Neural progenitor cell (in vitro differentiated cells): Measurements from ENCODE around the gene SEMA3E. TPM values are rescaled to one million over a fixed set of nuclear protein-coding genes. Genes with fewer than 3 reads are reported as not detected.
A peak's percentile ranks its signal among the peaks of the same experiment; 100 is the strongest.
"Not testable (repeated sequence)": the region's sequence is repeated elsewhere in the genome, so short reads cannot be mapped to it uniquely, and the experiment has no call there.

ENCODE experiments used
- DNase-seq: peaks from one replicate; pipeline ENCODE4 v3.0.0-alpha.2; 2016; ENCODE audit warnings: low spot score
- H2AFZ ChIP-seq: fragments of 200-600 bp; sonication (generic); replicated peaks from 2 replicates; pipeline ENCODE4 v1.6.1; 2016; ENCODE audit warnings: antibody characterized with exemption
- H3F3A ChIP-seq: fragments of 200-600 bp; sonication (generic); 2 replicates; pipeline ENCODE4 v1.6.1; 2016; ENCODE audit warnings: antibody characterized with exemption, low read depth
- H3K27ac ChIP-seq: fragments of 200-600 bp; sonication (generic); 2 replicates; pipeline ENCODE4 v1.5.1; 2016; ENCODE audit warnings: mild to moderate bottlenecking
- H3K27me3 ChIP-seq: fragments of 200-600 bp; sonication (generic); 2 replicates; pipeline ENCODE4 v1.6.1; 2016; ENCODE audit warnings: mild to moderate bottlenecking, moderate library complexity
- H3K36me3 ChIP-seq: fragments of 200-600 bp; sonication (generic); 2 replicates; pipeline ENCODE4 v1.5.1; 2016
- H3K4me1 ChIP-seq: fragments of 200-600 bp; sonication (generic); 2 replicates; pipeline ENCODE4 v1.6.1; 2016; ENCODE audit warnings: mixed run types
- H3K4me2 ChIP-seq: fragments of 200-600 bp; sonication (generic); 2 replicates; pipeline ENCODE4 v1.6.1; 2016
- H3K4me3 ChIP-seq: fragments of 200-600 bp; sonication (generic); 2 replicates; pipeline ENCODE4 v1.5.1; 2016
- H3K79me2 ChIP-seq: fragments of 200-600 bp; sonication (generic); 2 replicates; pipeline ENCODE4 v1.6.1; 2016; ENCODE audit warnings: low read depth
- H3K9ac ChIP-seq: fragments of 200-600 bp; sonication (generic); 2 replicates; pipeline ENCODE4 v1.6.1; 2016
- H3K9me3 ChIP-seq: fragments of 200-600 bp; sonication (generic); 2 replicates; pipeline ENCODE4 v1.5.1; 2016; ENCODE audit warnings: low read depth
- H4K20me1 ChIP-seq: fragments of 200-600 bp; sonication (generic); 2 replicates; pipeline ENCODE4 v1.6.1; 2016; ENCODE audit warnings: low read depth
- H3K27ac Mint-ChIP-seq: 3 replicates; pipeline ENCODE4 v1.8.0; 2021; ENCODE audit warnings: mixed read lengths
- H3K27me3 Mint-ChIP-seq: 2 replicates; pipeline ENCODE4 v1.8.0; 2022; ENCODE audit warnings: low read depth, mild to moderate bottlenecking, inconsistent platforms, moderate library complexity, mixed read lengths; ENCODE audit not compliant: insufficient read depth
- H3K36me3 Mint-ChIP-seq: 3 replicates; pipeline ENCODE4 v1.8.0; 2021; ENCODE audit warnings: mixed read lengths
- H3K4me1 Mint-ChIP-seq: 3 replicates; pipeline ENCODE4 v1.8.0; 2021; ENCODE audit warnings: mixed read lengths
- H3K4me3 Mint-ChIP-seq: 3 replicates; pipeline ENCODE4 v1.8.0; 2021; ENCODE audit warnings: mild to moderate bottlenecking, moderate library complexity, mixed read lengths
- H3K9me3 Mint-ChIP-seq: 3 replicates; pipeline ENCODE4 v1.8.0; 2020; ENCODE audit warnings: mixed read lengths
- EZH2 ChIP-seq: fragments of 200-600 bp; sonication (generic); IDR thresholded peaks from 2 replicates; pipeline ENCODE4 v1.6.1; 2017; ENCODE audit warnings: antibody characterized with exemption, mild to moderate bottlenecking, moderate library complexity
- EZH2phosphoT487 ChIP-seq: fragments of 200-600 bp; sonication (generic); IDR thresholded peaks from 2 replicates; pipeline ENCODE4 v1.6.1; 2017; ENCODE audit warnings: antibody characterized with exemption
- total RNA-seq: library from RNA; depleted of rRNA; stranded (reverse); fragments of >200 nt; gene quantifications from 2 replicates; pipeline ENCODE4 v1.2.3, GENCODE V29; 2015; ENCODE audit warnings: low replicate concordance
- TF ChIP-seq, protein P1 (sequence below): fragments of 200-600 bp; sonication (generic); IDR thresholded peaks from 2 replicates; pipeline ENCODE4 v1.5.1; 2017; ENCODE audit warnings: antibody characterized with exemption, mild to moderate bottlenecking

Gene SEMA3E
- total RNA-seq, 1 donor from 2014 or later: 5.5 TPM

DNA sequence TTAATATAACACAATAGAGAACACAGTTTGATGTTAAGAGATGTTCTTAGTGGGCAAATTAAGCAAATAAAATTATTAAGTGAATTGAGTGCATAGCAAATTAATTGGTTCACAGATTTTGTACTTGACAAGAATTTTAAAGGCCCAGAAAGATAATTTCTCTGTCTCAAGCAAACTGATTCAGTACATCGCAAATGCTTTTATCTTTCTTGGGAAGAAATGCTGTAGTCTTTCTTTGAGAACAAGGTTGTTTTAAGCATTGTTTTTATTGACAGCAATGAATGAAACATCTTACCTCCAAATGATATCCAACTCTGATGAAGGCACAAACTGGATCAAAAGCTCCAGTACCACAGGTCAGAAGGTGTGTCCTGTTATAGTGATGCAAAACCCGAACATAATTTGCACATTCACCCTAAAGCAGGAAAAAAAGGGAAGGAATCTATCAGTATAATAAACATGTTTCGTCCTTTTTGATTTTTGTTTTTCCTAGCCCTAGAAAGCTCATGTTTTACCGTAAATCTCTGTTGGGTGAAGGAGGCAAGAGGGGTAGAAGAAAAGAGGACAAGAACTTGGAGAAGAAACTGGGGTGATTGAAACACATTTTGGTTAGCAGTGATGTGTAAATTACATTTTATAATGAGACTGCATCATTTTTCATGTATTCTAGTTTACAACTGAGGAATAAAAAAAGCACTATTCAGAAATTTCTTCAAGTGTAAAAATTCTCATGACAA is 182.6 kb downstream of the SEMA3E start:
- no peaks in the 10 kb centered on the region for H3K27me3 ChIP-seq
- Mint-ChIP-seq H3K4me1 (peaks cover 12% of the 10 kb centered on the region), H3K4me3 (no peak overlapping the region), H3K9me3 (no peaks in the 10 kb centered on the region), H3K27me3 (peaks cover 7% of the 10 kb centered on the region), H3K36me3 (no peaks in the 10 kb centered on the region), H3K27ac (no peak overlapping the region)
- no peak for DNase-seq
- H3K4me2 ChIP-seq: no peak overlapping the region
- no peaks in the 10 kb centered on the region for H3K9me3 ChIP-seq
- H3F3A ChIP-seq: peaks cover 38% of the 10 kb centered on the region
- no peak overlapping the region for H3K4me3 ChIP-seq
- H2AFZ ChIP-seq: no peak overlapping the region
- H4K20me1 ChIP-seq: no peaks in the 10 kb centered on the region
- peak overlapping the region; percentile 64 for H3K27ac ChIP-seq
- H3K9ac ChIP-seq: no peak overlapping the region
- peaks cover 13% of the 10 kb centered on the region for H3K79me2 ChIP-seq
- H3K36me3 ChIP-seq: no peaks in the 10 kb centered on the region
- peaks cover 16% of the 10 kb centered on the region for H3K4me1 ChIP-seq
- TF ChIP-seq EZH2: no peak
- TF ChIP-seq EZH2phosphoT487: no peak
- TF ChIP-seq, protein P1, sequence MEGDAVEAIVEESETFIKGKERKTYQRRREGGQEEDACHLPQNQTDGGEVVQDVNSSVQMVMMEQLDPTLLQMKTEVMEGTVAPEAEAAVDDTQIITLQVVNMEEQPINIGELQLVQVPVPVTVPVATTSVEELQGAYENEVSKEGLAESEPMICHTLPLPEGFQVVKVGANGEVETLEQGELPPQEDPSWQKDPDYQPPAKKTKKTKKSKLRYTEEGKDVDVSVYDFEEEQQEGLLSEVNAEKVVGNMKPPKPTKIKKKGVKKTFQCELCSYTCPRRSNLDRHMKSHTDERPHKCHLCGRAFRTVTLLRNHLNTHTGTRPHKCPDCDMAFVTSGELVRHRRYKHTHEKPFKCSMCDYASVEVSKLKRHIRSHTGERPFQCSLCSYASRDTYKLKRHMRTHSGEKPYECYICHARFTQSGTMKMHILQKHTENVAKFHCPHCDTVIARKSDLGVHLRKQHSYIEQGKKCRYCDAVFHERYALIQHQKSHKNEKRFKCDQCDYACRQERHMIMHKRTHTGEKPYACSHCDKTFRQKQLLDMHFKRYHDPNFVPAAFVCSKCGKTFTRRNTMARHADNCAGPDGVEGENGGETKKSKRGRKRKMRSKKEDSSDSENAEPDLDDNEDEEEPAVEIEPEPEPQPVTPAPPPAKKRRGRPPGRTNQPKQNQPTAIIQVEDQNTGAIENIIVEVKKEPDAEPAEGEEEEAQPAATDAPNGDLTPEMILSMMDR: no peak

DNA sequence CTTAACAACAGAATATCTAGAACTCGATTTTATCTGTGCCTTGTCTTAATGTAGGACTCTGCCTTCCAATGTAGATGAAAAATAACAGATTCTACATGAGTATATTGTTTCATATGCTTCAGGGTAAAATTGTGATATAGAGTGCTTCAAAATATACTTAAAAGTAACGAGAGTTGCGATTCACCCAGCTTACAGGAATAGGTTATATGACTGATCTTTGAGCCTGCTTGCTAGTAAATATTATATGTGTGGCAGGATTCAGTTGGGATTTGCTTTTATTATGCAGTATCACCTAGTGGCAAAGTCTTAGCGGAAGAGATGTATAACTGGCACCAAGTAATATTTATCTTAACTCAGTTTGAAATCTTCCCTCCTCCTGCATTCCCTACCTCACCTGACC is 183.3 kb downstream of the SEMA3E start:
- no peak overlapping the region for H3K9ac ChIP-seq
- H3K4me1 Mint-ChIP-seq: peaks cover 12% of the 10 kb centered on the region
- H3K4me2 ChIP-seq: no peak overlapping the region
- peaks cover 11% of the 10 kb centered on the region for H3K27me3 Mint-ChIP-seq
- peaks cover 38% of the 10 kb centered on the region for H3F3A ChIP-seq
- H3K36me3 Mint-ChIP-seq: no peaks in the 10 kb centered on the region
- no peaks in the 10 kb centered on the region for H3K27me3 ChIP-seq
- no peaks in the 10 kb centered on the region for H3K36me3 ChIP-seq
- DNase-seq: no peak
- no peaks in the 10 kb centered on the region for H4K20me1 ChIP-seq
- no peak overlapping the region for H3K27ac Mint-ChIP-seq
- H3K9me3 Mint-ChIP-seq: peaks cover 4% of the 10 kb centered on the region
- no peaks in the 10 kb centered on the region for H3K9me3 ChIP-seq
- peaks cover 20% of the 10 kb centered on the region for H3K79me2 ChIP-seq
- no peak overlapping the region for H3K4me3 ChIP-seq
- H3K4me1 ChIP-seq: peaks cover 20% of the 10 kb centered on the region
- no peak overlapping the region for H2AFZ ChIP-seq
- TF ChIP-seq, protein P1: no peak
- TF ChIP-seq EZH2phosphoT487 (no peak), EZH2 (no peak)
- no peak overlapping the region for H3K4me3 Mint-ChIP-seq
- no peak overlapping the region for H3K27ac ChIP-seq

DNA sequence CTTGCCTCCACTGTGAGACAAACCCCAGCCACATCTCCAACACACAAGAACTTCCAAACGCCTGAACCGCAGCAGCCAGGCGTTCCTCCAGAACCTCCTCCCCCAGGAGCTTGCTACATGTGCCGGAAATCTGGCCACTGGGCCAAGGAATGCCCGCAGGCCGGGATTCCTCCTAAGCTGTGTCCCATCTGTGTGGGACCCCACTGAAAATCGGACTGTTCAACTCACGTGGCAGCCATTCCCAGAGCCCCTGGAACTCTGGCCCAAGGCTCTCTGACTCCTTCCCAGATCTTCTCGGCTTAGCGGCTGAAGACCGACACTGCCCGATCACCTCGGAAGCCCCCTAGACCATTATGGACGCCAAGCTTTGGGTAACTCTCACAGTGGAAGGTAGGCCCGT is 187.1 kb downstream of the SEMA3E start:
- not testable (repeated sequence) for H3K4me1 Mint-ChIP-seq, H3K27ac ChIP-seq, H3K4me3 Mint-ChIP-seq, H3K27me3 ChIP-seq, H3K9me3 ChIP-seq, H3K4me3 ChIP-seq, DNase-seq, H3K36me3 ChIP-seq, H3K27ac Mint-ChIP-seq, H3K36me3 Mint-ChIP-seq, H4K20me1 ChIP-seq, H3K9me3 Mint-ChIP-seq, H3K9ac ChIP-seq
- Histone ChIP-seq H3F3A (peaks cover 35% of the 10 kb centered on the region), H2AFZ (peak overlapping the region; percentile 89), H3K4me1 (peaks cover 38% of the 10 kb centered on the region), H3K4me2 (peak overlapping the region; percentile 42), H3K79me2 (peaks cover 59% of the 10 kb centered on the region)
- H3K27me3 Mint-ChIP-seq: peaks cover 13% of the 10 kb centered on the region

DNA sequence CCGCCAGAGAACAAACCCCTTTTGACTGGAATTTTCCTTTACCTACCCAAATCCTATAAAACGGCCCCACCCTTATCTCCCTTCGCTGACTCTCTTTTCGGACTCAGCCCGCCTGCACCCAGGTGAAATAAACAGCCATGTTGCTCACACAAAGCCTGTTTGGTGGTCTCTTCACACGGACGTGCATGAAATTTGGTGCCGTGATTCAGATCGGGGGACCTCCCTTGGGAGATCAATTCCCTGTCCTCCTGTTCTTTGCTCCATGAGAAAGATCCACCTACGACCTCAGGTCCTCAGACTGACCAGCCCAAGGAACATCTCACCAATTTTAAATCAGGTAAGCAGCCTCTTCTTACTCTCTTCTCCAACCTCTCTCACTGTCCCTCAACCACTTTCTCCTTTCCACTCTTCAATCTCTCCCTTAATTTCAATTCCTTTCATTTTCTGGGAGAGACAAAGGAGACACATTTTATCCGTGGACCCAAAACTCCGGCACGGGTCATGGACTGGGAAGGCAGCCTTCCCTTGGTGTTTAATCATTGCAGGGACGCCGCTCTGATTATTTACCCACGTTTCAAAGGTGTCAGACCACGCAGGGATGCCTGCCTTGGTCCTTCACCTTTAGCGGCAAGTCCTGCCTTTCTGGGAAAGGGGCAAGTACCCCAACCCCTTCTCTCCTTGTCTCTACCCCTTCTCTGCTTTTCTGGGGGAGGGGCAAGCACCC is 188.8 kb downstream of the SEMA3E start:
- Histone ChIP-seq H2AFZ (peak overlapping the region; percentile 95), H3K4me1 (peaks cover 39% of the 10 kb centered on the region), H3K4me3 (peak overlapping the region; percentile 43), H3K4me2 (peak overlapping the region; percentile 86), H3F3A (peaks cover 27% of the 10 kb centered on the region), H3K79me2 (peaks cover 52% of the 10 kb centered on the region)
- H3K9me3 ChIP-seq, H3K27ac ChIP-seq, H3K27ac Mint-ChIP-seq, H3K9ac ChIP-seq, H3K4me3 Mint-ChIP-seq, H4K20me1 ChIP-seq, H3K9me3 Mint-ChIP-seq, H3K36me3 ChIP-seq, H3K27me3 ChIP-seq, H3K36me3 Mint-ChIP-seq: not testable (repeated sequence)
- DNase-seq: peak; percentile 9
- H3K4me1 Mint-ChIP-seq: peaks cover 12% of the 10 kb centered on the region
- H3K27me3 Mint-ChIP-seq: peaks cover 13% of the 10 kb centered on the region

DNA sequence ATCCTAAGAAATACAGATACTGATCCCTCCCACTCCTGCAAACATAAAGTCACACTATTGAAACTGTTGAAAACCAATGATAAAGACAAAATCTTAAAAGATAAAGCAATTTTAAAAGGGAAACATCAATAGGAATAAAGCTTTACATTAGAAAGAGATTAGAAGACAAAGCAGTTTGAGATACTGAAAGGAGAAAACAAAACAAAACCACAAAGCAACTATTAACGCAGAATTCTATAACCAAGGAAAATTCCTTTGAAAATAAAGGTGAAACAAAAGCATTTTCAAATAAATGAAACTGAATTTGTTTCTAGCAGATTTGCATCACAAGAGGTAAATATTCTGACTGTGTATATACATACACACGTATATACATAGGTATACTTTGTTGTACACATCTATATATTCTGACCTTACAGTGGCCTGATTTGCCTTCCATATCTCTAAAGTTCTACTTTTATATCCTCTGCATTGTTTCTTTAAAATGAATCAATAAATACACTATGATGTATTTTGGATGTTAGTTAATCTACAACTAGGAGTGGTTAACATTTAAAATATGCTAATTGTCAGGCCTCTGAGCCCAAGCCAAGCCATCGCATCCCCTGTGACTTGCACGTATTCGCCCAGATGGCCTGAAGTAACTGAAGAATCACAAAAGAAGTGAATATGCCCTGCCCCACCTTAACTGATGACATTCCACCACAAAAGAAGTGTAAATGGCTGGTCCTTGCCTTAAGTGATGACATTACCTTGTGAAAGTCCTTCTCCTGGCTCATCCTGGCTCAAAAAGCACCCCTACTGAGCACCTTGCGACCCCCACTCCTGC is 189.6 kb downstream of the SEMA3E start:
- H3K9me3 Mint-ChIP-seq, H3K9ac ChIP-seq, H3K9me3 ChIP-seq, H3K4me3 Mint-ChIP-seq, DNase-seq, H3K27me3 ChIP-seq, H3K27ac Mint-ChIP-seq, H4K20me1 ChIP-seq, H3K36me3 Mint-ChIP-seq, H3K36me3 ChIP-seq: not testable (repeated sequence)
- H3K79me2 ChIP-seq: peaks cover 52% of the 10 kb centered on the region
- peak overlapping the region; percentile 95 for H2AFZ ChIP-seq
- H3K4me3 ChIP-seq: peak overlapping the region; percentile 43
- peaks cover 12% of the 10 kb centered on the region for H3K4me1 Mint-ChIP-seq
- H3K27me3 Mint-ChIP-seq: peaks cover 13% of the 10 kb centered on the region
- H3K4me2 ChIP-seq: peak overlapping the region; percentile 86
- peaks cover 39% of the 10 kb centered on the region for H3K4me1 ChIP-seq
- peaks cover 27% of the 10 kb centered on the region for H3F3A ChIP-seq
- peak overlapping the region; percentile 27 for H3K27ac ChIP-seq
